AG04449 (cell line): Measurements from ENCODE around the gene CAMK2B.

Experiments used
- CTCF ChIA-PET: fragments of 350-600 bp; formaldehyde crosslinking; extraction: SDS; loops from one replicate; lab custom pipeline; 2021; ENCODE audit warnings: antibody characterized with exemption; lab: Yijun Ruan, JAX
- POLR2A ChIA-PET: fragments of 400-600, 350-600 bp; formaldehyde crosslinking; extraction: SDS; loops from one replicate; lab custom pipeline; 2020; ENCODE audit warnings: antibody characterized with exemption, inconsistent platforms; lab: Yijun Ruan, JAX
- DNase-seq: peaks from one replicate; pipeline ENCODE4 v3.0.0-alpha.2; 2010; ENCODE audit warnings: low read depth, low spot score
- H3K4me3 ChIP-seq: 2 replicates; pipeline ENCODE4 v1.5.1; 2011; ENCODE audit warnings: low read depth, mild to moderate bottlenecking, control low read depth, low read length
- CTCF ChIP-seq: IDR thresholded peaks from one replicate; pipeline ENCODE4 v1.5.1; 2011; ENCODE audit warnings: mild to moderate bottlenecking, moderate library complexity, low read length, control low read depth, inconsistent platforms; ENCODE audit not compliant: insufficient read depth; ENCODE audit errors: missing control alignments

The CAMK2B gene

DNA sequence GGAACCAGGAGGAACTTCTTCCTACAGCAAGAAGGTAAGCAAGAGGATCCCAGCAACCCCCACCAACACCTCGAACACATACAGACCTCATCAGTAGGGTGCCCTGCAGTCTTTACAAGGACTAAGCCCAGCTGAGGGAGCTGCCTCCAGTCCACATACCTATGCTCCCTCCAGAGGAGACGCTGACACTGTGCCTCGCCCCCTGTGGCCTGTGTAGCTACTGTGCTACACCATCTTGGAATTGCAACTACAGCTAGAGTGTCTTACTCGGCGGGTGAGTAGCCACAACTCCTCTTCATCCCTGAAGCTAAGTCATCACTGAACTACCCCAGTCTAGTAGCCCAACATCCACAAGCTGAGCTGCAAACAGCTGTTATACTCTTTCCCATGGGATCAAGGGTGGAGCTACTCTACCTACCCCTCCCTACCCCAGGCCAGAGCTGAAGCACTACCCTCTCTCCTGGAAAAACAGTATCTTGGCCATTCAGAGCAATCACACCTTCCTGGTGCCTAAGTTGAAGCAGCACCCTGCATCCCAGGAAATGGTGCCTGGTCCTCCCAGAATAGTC is 42.2 kb upstream of the CAMK2B start:
- POLR2A ChIA-PET, result interaction anchor here (0.8 kb wide), 1 partner anchor 13 kb away, joined by 3 read pairs; no protein-coding TSS in a partner anchor
- no peak for DNase-seq
- no peak for TF ChIP-seq CTCF
- no peak overlapping the region for H3K4me3 ChIP-seq
- CTCF ChIA-PET, result interaction anchor here (0.9 kb wide), 1 partner anchor 18 kb away, joined by 3 read pairs; no protein-coding TSS in a partner anchor

GRCh38 chr7:44366986-44367385 is 41.6 kb upstream of the CAMK2B start:
- CTCF ChIA-PET, result no interaction called here
- no peak for TF ChIP-seq CTCF
- no peak overlapping the region for H3K4me3 ChIP-seq
- POLR2A ChIA-PET, result no interaction called here
- DNase-seq, result no peak

GRCh38 chr7:44353668-44354067 is 28.3 kb upstream of the CAMK2B start:
- CTCF ChIA-PET, result no interaction called here
- DNase-seq, result no peak
- TF ChIP-seq CTCF, result no peak
- H3K4me3 ChIP-seq, result no peak overlapping the region
- POLR2A ChIA-PET, result no interaction called here

DNA sequence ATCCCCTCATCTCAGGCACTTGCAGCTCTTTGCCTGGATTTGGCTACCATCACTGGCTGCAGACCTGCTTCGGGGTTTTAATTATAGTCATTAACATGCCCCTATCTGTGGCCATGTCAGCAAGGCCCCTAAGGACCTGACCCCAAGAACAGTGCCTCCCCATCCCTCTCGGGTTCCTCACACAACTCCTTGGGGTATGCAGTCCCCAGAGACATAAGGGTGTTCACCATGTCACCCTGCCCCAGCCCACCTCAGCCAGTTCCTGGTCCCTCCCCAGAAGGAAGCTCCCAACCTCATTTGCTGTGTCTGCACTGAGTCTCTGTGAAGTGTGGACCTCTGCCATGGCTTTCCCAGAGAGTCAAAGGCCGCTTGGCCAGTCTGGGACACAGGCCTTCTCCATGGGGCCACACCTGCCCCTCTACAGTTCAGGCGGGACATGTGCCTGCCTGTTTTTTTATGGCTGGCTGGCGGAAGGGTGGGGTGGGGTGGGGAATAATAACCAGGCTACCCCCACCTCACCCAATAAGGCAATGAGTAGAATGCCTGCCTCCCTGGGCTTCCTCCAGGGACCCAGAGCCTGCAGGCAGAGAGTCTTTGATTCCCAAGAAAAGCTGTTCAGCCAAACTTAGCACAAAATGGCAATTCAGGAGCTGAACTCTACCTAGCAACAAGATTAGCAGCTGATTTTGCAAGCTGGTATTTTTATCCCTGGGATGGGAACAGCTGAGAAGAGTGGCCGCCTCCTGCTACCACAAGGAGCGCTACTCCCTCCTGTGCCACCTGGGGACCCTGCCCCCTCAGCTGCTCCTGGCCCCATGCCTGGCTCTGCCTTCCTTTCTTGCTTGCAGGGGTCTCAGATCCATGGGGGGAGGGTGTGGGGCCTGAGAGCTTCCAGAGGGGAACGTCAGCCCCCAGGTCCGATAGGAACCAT is 23.7 kb upstream of the CAMK2B start:
- DNase-seq, result no peak
- TF ChIP-seq CTCF, result no peak
- ChIA-PET POLR2A (no interaction called here), CTCF (interaction anchor here (0.6 to 5.9 kb wide), 23 partner anchors 10 to 226 kb away, joined by 3 to 76 read pairs (median 4); partner anchors contain the start of gene NUDCD3)
- no peak overlapping the region for H3K4me3 ChIP-seq

GRCh38 chr7:44348300-44348699 is 22.9 kb upstream of the CAMK2B start:
- no peak for DNase-seq
- TF ChIP-seq CTCF, result peak; percentile 65
- ChIA-PET POLR2A (no interaction called here), CTCF (interaction anchor here (0.6 to 5.9 kb wide), 24 partner anchors 11 to 226 kb away, joined by 3 to 76 read pairs (median 5); partner anchors contain the start of gene NUDCD3)
- H3K4me3 ChIP-seq, result no peak overlapping the region
